HG03095 (cell line): Measurements from ENCODE around the gene MR1.

Source experiments
- ATAC-seq: cut with Tn5 transposase; IDR thresholded peaks from one replicate; pipeline ENCODE4 v1.9.1; 2021; ENCODE audit warnings: moderate library complexity; ENCODE audit not compliant: unreplicated experiment

Gene MR1

GRCh38 chr1:181089676-181090544 lies 56.1 kb downstream of the MR1 start:
- peak; percentile 37 for ATAC-seq

DNA sequence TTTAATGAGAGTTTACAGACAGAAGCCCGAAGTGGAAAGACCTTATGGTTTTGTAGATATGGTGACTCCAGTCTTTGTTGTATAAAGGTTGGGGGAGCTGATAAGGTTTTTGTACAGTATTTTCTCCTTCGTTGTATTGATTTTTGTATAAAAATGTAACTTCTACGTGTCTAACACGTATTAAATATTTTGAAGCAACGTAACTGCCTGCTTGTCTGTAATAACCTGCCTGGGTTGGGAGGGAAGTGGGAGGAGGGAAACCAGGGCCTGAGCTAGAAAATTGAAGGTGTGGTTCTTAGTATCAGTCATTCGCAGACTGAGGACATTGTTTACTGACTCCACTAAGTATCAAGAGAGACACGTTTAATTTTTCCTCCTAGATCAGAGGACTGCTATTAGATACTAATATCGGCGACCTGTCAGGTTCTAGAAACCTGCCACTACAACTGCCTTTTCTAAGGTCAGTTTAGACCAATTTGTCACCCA lies 56.9 kb downstream of the MR1 start:
- no peak for ATAC-seq

- no peak for ATAC-seq
Observed at GRCh38 chr1:181091309-181092040, 57.7 kb downstream of the MR1 start.

- no peak for ATAC-seq
Observed at GRCh38 chr1:181092056-181092455, 58.3 kb downstream of the MR1 start.

- ATAC-seq = no peak
Observed at GRCh38 chr1:181092883-181093458, 59.2 kb downstream of the MR1 start.

DNA sequence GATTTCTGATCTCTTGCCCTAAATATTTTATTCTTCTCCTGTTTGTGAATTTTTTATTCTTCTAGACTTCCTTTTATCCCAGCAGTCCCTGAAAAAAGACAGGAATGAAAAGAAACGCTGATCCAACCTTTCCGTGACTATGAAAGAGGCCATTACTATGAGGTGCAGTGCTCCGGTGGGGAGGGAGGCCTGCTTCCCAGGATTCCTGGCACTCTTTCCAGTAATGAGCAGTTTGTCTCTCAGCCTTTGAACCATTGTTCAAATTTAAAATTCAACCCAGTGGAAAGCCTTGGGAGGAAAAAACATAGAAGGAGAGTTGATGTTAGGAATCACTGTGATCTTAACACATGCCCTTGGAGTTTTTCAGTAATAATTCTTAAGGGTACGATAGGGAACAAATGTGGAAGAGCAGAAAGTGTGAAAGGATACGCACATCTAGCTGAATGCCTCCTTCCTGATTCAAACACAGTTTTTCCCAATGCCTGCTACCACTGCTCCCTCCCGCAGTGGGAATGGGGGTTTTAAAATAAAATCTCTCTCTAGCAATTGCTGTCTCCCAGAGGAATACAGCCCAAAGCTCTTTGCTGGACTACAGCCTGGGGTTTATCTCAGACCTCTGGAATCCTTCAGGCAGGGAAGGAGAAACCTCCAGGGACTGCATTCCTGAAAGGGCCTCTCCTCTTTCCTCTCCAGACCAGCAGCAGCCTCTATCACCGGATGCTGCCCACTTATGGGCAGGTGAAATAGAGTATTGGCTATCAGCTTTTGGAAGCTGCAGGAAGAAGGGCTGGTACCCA lies 60.8 kb downstream of the MR1 start:
- no peak for ATAC-seq

GRCh38 chr1:181095260-181095659 lies 61.5 kb downstream of the MR1 start:
- no peak for ATAC-seq

- no peak for ATAC-seq
Observed at GRCh38 chr1:181095763-181096184, 62.0 kb downstream of the MR1 start.

DNA sequence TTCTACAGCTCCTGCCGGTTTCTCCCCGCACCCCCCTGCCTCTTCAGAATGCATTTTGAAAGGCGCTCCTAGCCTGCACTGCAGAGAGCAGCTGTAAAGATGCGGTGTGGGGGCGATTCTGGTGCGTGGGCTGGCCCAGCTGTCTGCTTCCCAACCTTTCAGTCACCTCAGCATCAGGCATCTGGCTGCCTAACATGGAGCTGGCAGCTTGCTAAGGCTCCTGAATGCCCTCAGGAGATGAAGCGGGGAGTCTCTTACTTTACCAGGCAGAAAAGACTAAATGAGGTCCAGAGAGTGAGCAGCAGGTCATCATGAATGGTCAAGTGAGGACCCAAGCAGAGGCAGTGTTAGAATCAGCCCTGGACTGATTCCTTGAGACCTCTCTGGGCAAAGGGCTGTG lies 63.5 kb downstream of the MR1 start:
- no peak for ATAC-seq

DNA sequence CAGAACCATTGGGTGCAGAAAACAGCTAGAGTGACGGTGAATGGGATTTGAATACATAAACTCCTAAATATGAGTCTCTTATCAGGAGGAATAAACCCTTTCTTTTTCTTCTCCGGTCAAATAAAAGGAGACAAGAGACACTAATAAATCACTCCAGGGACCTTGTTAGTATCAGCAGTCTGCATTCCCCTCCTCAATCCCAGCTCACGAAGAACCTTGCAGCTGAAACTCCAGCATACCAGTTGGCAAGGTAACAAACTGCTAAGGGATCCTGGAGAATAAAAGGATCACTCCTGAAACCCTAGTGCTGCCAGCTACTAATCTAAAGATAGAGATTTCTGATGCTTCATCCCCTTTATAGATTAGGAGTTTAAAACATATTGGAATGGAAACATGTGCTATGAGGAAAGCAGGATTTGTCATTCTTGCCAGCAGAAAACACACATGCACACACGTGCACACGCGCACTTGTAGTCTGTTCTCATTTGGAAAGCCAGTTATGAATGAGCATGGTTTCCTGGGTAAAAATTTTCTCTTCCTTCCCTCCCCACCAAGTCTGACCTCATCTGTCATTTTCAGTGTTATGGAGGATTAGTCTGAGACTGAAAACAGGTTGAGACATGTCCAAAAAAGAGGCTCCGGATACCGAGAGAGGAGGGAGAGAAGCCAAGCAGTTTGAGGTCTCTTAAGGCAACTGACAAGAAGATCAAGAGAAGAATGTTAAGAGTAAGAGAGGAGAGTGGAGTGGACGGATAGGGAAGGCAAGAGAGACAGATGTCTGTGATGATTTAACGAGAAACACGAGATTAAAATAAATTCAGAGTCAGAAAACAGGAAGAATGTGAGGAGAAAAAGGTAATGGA lies 65.6 kb downstream of the MR1 start:
- ATAC-seq = peak; percentile 68

DNA sequence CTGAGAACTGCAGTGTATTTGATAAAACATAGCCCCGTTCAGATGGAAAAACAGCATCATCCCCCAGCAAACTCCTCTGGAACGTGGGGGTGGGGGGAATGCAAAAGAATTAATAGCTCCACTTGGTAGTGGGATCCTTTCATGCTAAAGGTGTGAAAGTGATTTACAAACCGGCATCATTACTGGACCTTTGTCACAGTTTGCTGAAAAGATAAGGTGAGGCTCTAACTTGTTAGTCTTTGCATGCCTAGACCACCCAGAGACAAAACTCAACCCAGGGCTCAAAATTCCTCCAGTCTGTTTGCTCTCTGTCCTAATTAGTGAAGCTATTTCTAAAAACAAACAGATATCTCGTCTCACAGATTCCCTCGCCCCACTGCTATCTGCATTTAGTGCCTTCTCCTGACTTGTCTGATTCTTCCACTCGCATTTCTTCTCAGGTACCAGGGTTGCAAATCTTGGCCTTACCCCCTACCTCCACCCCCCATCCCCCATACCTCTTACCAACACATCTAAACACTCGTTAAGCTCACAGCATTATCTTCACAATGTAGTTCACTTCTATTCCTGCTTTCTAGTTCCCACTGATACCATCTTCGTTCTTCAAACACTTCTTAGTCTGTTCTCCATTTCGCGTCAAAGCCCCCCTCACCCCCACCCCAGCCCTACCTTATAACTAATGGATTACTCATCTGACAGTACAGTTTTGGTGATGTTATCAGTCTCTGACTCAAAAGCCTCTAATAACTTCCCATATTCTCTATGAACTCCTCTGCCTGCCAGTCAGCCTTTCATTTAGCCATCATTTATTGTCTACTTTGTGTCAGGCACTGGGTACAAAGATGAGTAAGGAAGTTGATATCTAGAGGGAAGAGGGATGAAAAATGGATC lies 66.5 kb downstream of the MR1 start:
- ATAC-seq = no peak

DNA sequence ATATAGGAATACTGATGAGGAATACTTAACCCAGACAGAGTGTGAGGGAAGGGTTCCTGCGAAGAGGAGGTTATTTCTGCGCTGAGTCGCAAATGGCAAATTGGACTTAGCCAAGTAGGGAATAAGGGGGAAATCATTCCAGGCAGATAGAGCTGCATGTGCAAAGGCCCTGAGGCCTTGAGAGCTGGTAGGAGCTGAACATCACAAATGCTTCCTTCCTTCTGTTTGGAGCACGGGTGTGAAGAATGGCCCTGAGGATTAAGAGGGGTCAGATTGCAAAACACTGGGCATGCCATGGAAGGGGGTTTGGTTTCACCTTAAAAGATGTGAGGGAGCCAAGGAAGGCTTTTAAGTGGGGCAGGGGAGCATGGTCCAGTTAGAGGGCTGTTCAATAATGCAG lies 67.2 kb downstream of the MR1 start:
- ATAC-seq = no peak

GRCh38 chr1:181101581-181102226 lies 67.9 kb downstream of the MR1 start:
- ATAC-seq = no peak

GRCh38 chr1:181102841-181103240 lies 69.1 kb downstream of the MR1 start:
- no peak for ATAC-seq

DNA sequence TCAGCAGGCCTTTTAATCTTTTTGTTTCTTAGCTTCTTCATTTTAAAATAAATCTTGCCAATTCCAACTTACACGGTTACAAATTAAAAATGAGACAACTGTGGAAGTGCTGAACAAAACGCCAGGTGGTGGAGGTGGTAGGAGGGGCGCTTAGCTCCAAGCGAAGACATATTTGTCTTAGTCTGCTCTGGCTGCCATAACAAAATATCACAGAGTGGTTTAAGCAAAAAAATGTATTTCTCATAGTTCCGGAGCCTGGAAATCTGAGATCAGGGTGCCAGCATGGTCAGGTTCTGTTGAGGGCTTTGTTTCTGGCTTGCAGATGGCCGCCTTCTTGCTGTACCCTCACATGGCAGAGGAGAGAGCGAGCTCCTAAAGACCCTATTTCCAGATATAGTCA lies 69.6 kb downstream of the MR1 start:
- ATAC-seq = no peak

DNA sequence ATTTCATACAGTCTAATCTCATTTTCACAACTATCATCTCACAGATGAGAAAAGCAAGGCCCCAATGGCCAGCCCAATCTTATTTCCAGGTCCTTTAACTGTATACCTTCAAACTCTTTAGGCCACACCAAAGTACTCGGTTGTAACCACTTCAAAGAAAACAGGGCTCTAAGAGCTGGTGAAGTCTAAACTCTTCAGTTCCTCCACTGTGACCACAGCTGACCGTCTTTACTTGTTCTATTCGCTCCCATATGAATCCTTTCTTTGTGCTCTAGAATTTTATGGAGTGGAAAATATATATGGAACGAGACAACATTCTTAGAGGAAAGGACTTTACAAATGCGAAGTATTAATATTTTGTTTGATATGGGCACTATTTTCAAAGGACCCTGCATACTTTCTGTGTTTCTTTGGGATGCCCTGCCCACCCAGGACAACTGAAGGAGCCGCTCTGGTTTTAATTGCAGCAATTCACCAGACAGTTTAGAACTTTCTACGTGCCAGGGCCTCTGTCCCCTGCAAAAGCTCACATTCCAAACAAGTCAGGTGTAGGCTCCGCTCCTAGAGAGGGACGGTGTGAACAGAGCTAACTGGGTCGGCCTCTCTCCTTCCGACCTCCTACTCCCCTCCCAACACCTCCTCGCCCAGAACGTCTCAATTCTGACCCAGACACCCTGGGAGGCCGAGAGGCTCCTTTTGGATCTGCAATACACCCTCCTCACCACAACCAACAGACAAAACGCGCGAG lies 70.4 kb downstream of the MR1 start:
- no peak for ATAC-seq

DNA sequence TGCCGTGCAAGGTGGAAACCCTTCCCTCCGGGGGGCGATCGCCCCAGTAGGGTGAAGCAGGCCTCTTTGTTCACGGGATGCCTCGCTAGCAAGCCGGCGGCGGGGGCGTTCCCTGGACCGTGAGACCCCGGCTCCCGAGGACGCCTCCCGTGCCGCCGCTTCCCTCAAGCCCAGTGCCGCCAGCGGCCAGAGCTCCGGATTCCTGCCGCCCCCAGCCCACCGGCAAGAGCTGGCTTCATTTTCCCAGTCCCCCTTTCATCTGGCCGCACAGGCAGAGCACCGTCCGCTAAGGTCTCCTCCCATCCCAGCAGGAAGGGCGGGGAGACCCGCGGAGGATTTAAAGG lies 71.0 kb downstream of the MR1 start:
- peak; percentile 13 for ATAC-seq
